ENCODE data around the gene CDK8.

The CDK8 gene

GRCh38 chr13:26295812-26296211 is 41.9 kb downstream of the CDK8 start:
- peaks cover 85% of the 10 kb centered on the region for H3K79me2 ChIP-seq (ENCODE audit: control insufficient read depth, low read length)

GRCh38 chr13:26299168-26299750 is 45.3 kb downstream of the CDK8 start:
- H3K4me2 ChIP-seq (ENCODE audit: low read length): no peak overlapping the region
- H3K79me2 ChIP-seq (ENCODE audit: control insufficient read depth, low read length): peaks cover 87% of the 10 kb centered on the region
- TF ChIP-seq CTCF (IDR thresholded peaks at IDR 0.05; ENCODE audit: low read depth, low read length, poor library complexity, severe bottlenecking) (no peak), EZH2phosphoT487 (IDR thresholded peaks at IDR 0.05; ENCODE audit: borderline replicate concordance, low read length) (no peak)
- no peaks in the 10 kb centered on the region for H3F3A ChIP-seq (ENCODE audit: control insufficient read depth, insufficient read depth)
- H3K9me2 ChIP-seq (replicated peaks; ENCODE audit: control insufficient read depth, low read length): no peaks in the 10 kb centered on the region
- no peaks in the 10 kb centered on the region for H3K27me3 ChIP-seq (ENCODE audit: control insufficient read depth, low read length)
- H4K20me1 ChIP-seq (ENCODE audit: control insufficient read depth, insufficient read depth, low read depth, low read length): no peaks in the 10 kb centered on the region
- H3K9me3 ChIP-seq (ENCODE audit: control insufficient read depth, insufficient read depth, low read length): no peaks in the 10 kb centered on the region
- H3K27ac ChIP-seq (ENCODE audit: low read depth, low read length): no peak overlapping the region
- 0 out of 2 replicates have a peak, but pooled peaks cover 2% of the 10 kb centered on the region for H3K4me1 ChIP-seq (ENCODE audit: control insufficient read depth, low read length)
- H3K4me3 ChIP-seq (ENCODE audit: low read length): no peak overlapping the region
- H3K36me3 ChIP-seq (ENCODE audit: control insufficient read depth, low read length): no peaks in the 10 kb centered on the region

More at GRCh38 chr13:26295812-26296211, 41.9 kb downstream of the CDK8 start:
- Histone ChIP-seq H3K9me3 (ENCODE audit: control insufficient read depth, insufficient read depth, low read length) (no peaks in the 10 kb centered on the region), H3K36me3 (ENCODE audit: control insufficient read depth, low read length) (no peaks in the 10 kb centered on the region), H3K27me3 (ENCODE audit: control insufficient read depth, low read length) (no peaks in the 10 kb centered on the region), H3K27ac (ENCODE audit: low read depth, low read length) (no peak overlapping the region), H3K9me2 (replicated peaks; ENCODE audit: control insufficient read depth, low read length) (no peaks in the 10 kb centered on the region), H3K4me1 (ENCODE audit: control insufficient read depth, low read length) (0 out of 2 replicates have a peak, but pooled peaks cover 3% of the 10 kb centered on the region), H3K4me2 (ENCODE audit: low read length) (no peak overlapping the region), H3F3A (ENCODE audit: control insufficient read depth, insufficient read depth) (no peaks in the 10 kb centered on the region), H4K20me1 (ENCODE audit: control insufficient read depth, insufficient read depth, low read depth, low read length) (no peaks in the 10 kb centered on the region), H3K4me3 (ENCODE audit: low read length) (no peak overlapping the region)
- TF ChIP-seq EZH2phosphoT487 (IDR thresholded peaks at IDR 0.05; ENCODE audit: borderline replicate concordance, low read length): no peak
- no peak for TF ChIP-seq CTCF (IDR thresholded peaks at IDR 0.05; ENCODE audit: low read depth, low read length, poor library complexity, severe bottlenecking)

GRCh38 chr13:26300140-26300539 is 46.2 kb downstream of the CDK8 start:
- no peaks in the 10 kb centered on the region for H3F3A ChIP-seq (ENCODE audit: control insufficient read depth, insufficient read depth)
- no peaks in the 10 kb centered on the region for H3K9me2 ChIP-seq (replicated peaks; ENCODE audit: control insufficient read depth, low read length)
- no peaks in the 10 kb centered on the region for H3K36me3 ChIP-seq (ENCODE audit: control insufficient read depth, low read length)
- no peak overlapping the region for H3K27ac ChIP-seq (ENCODE audit: low read depth, low read length)
- H4K20me1 ChIP-seq (ENCODE audit: control insufficient read depth, insufficient read depth, low read depth, low read length): no peaks in the 10 kb centered on the region
- H3K9me3 ChIP-seq (ENCODE audit: control insufficient read depth, insufficient read depth, low read length): no peaks in the 10 kb centered on the region
- no peaks in the 10 kb centered on the region for H3K27me3 ChIP-seq (ENCODE audit: control insufficient read depth, low read length)
- peaks cover 82% of the 10 kb centered on the region for H3K79me2 ChIP-seq (ENCODE audit: control insufficient read depth, low read length)
- no peak overlapping the region for H3K4me3 ChIP-seq (ENCODE audit: low read length)
- no peaks in the 10 kb centered on the region for H3K4me1 ChIP-seq (ENCODE audit: control insufficient read depth, low read length)
- TF ChIP-seq EZH2phosphoT487 (IDR thresholded peaks at IDR 0.05; ENCODE audit: borderline replicate concordance, low read length) (no peak), CTCF (IDR thresholded peaks at IDR 0.05; ENCODE audit: low read depth, low read length, poor library complexity, severe bottlenecking) (no peak)
- H3K4me2 ChIP-seq (ENCODE audit: low read length): no peak overlapping the region
